ENCODE data around the gene FAM185A. TPM values are rescaled to one million over a fixed set of nuclear protein-coding genes. Genes with fewer than 3 reads are reported as not detected.
A peak's percentile ranks its signal among the peaks of the same experiment; 100 is the strongest.
"Not testable (repeated sequence)": the region's sequence is repeated elsewhere in the genome, so short reads cannot be mapped to it uniquely, and the experiment has no call there.

FAM185A gene
- polyA plus RNA-seq, 1 donor: 6.5 TPM

DNA sequence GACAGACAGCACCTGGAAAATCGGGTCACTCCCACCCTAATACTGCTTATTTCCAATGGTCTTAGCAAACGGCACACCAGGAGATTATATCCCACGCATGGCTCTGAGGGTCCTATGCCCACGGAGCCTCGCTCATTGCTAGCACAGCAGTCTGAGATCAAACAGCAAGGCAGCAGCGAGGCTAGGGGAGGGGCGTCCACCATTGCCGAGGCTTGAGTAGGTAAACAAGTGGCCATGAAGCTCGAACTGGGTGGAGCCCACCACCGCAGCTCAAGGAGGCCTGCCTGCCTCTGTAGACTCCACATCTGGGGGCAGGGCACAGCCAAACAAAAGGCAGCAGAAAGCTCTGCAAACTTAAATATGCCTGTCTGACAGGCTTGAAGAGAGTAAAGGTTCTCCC is 32.1 kb downstream of the FAM185A start:
- DNase-seq: not testable (repeated sequence)

DNA sequence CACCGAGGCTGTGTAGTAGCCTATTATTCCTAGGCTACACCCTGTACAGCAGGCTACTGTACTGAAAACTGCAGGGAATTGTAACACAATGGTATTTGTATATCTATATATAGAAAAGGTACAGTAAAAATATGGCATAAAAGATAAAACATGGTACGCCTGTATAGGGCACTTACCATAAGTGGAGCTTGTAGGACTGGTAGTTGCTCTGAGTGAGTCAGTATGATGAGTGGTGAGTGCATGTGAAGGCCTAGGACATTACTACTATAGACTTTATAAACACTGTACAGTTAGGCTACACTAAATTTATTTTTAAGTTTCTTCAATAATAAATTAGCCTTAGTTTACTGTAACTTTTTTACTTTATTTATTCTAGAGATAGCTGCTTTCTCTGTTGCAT is 40.0 kb downstream of the FAM185A start:
- DNase-seq: not testable (repeated sequence)

DNA sequence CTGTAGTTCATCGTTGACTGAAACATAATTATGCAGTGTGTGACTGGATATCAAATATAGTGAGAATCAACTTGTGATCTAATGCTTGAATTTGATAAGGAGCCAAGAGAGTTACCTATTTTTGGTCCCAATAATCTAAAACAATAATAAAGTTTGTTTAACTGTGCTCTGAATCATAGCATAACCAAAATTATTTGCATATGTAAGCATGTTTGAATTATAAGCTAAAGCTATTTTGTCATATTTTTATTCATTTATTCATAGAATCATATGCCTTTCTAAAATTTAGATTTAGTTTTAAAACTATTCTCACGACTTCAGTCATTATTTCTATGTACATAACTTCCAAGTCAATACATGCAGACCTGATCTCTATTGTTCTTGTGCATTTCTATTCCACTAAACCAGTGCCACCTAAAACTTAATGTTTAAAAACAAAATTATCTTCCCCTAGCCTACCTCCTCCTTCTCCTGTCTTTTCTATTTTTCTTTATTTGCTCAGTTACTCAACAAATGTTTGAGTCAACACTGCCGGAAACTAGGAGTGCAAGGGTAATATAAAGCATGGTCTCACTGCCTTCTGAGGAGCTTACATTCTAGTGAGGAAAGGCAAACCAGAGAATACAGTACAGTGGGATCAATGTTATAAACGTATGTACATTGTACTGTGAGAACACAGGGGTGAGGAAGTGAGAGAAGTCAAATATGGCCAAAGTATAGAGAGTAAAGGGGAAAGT is 41.7 kb downstream of the FAM185A start:
- DNase-seq: not testable (repeated sequence)

DNA sequence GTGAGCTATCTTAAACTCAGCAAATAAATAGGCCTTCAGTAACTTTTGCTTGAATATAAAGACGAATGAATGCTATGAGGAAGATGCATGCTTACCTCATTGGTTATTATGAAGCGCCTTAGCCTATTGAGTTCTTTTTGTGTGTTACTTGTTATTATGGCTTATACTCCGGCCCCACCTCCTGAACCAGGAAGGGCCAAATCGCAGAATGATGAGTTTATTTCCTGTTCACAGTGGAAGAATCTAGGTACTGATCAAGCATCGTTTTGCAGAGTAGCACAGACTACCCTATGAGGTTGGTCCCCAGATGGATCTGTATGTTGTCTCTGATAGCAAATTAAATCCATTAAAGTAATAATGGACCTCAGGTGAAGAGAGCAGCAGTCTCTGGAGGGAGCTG is 42.6 kb downstream of the FAM185A start:
- not testable (repeated sequence) for DNase-seq

DNA sequence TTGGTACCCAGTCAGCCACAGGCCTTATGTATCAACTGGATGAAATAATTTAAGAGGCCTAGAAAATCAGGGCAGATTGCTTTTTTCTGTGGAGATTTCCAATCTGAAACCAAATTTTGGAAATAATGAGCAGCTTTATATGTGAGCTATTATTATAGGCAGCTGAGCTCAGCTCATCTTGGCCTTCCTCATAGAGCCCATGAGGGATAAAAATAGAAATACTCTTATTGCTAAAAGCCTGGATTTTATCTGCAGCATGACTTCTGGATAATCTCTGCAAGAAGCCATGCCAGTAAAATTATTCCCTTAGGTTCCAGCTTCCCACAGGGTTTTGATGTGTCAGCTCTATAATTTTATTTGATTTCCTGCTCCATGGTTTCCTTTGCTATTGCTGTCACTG is 43.0 kb downstream of the FAM185A start:
- not testable (repeated sequence) for DNase-seq

DNA sequence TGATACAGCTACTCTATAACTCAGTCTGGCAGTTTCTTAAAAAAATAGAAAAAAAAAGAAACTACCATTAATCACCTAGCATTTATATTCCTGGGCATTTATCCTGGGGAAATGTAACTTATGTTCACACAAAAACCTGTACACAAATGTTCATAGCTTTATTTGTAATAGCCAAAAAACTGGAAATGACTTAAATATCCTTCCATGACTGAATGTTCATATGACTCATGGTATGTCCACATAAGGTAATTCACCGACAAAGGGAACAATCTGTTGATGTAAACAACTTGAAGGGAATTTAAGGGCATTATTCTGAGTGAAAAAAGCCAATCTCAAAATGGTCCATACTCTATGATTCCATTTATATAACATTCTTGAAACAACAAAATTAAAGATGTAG is 45.8 kb downstream of the FAM185A start:
- DNase-seq: not testable (repeated sequence)

DNA sequence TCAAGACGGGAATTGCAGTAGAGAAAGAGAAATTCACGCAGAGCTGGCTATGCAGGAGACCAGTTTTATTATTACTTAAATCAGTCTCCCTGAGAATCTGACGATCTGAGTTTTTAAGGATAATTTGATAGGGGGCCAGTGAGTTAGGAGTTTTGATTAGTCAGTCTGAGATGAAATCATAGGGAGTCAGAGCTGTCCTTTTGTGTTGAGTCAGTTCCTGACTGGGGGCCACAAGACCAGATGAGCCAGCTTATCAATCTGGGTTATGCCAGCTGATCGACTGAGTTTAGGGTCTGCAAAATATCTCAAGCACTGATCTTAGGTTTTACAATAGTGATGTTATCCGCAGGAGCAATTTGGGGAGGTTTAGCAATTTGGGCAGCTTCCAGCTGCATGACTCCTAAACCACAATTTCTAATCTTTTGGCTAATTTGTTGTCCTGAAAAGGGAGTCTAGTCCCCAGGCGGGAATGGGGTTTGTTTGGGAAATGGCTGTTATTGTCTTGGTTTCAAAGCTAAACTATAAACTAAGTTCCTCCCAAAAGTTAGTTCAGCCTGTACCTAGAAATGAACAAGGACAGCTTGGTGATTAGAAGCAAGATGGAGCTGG is 47.3 kb downstream of the FAM185A start:
- DNase-seq: not testable (repeated sequence)

DNA sequence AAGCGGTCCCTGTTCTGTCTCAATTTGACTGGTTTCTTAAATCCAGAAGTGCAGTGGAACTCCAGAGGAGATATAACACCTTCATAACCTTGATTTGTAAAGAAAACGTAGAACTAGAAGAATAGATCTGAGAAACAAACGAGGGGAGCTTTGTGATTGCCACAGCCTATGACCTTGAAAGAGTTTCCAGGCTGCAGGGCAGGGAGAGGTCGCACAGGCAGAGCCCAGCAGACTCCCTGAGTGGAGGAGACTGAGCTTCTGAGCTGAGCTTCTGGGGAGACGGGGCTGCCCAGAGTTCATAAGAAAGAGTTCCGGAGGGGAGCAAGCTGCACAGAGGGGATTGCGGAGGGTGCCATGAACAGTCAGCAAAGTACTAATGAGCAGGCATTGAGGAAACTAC is 57.8 kb downstream of the FAM185A start:
- no peak for DNase-seq

DNA sequence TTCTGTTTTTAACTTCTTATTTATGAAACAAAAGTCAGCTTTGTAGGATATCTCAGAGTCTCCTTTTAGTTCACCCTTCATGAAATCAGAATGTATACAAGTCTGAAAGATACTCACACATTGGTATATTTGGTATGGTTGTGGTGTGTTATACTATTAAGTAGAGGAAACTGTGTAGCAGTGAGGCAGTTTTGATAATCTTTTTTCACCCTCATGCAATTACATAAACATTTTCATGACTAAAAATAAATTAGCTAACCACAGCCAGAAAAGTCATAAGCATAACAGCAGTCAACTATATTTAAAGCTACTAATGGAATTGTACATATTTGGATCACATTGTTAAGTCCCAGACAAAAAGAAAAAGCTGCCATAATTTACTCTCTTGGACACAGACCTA is 62.1 kb downstream of the FAM185A start:
- no peak for DNase-seq

DNA sequence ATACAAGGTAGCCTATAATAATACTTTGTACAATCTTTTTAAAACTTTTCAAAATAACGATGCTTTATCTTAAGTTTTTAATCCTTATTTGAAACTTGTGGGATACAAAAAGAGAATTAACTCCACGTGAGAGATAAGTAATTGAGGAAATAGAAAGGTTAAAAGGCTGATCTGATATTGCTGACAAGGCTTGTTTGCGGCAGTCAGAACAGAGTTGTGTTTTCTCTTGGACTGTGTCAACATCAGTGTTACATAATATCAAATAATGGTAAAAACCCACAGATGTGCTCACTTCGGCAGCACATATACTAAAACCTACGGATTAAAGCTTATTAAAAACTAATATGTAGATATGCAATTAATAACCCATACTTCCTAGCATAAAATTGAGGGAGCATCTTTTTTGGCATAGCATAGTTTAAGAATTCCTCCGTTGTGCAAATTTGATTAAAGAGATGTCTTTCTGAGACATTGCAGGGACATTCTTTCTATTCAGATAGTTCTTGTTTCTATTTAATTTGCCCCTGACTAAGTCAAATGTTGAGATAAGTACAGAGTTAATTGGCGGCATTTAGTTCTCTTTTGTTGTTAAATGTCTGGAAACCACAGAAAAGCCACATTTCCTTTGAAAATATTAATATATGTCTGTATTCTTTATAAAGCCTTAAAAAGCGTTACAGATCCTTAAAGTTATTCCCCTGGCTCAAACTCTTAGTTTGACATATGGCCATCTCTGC is 63.3 kb downstream of the FAM185A start:
- no peak for DNase-seq

DNA sequence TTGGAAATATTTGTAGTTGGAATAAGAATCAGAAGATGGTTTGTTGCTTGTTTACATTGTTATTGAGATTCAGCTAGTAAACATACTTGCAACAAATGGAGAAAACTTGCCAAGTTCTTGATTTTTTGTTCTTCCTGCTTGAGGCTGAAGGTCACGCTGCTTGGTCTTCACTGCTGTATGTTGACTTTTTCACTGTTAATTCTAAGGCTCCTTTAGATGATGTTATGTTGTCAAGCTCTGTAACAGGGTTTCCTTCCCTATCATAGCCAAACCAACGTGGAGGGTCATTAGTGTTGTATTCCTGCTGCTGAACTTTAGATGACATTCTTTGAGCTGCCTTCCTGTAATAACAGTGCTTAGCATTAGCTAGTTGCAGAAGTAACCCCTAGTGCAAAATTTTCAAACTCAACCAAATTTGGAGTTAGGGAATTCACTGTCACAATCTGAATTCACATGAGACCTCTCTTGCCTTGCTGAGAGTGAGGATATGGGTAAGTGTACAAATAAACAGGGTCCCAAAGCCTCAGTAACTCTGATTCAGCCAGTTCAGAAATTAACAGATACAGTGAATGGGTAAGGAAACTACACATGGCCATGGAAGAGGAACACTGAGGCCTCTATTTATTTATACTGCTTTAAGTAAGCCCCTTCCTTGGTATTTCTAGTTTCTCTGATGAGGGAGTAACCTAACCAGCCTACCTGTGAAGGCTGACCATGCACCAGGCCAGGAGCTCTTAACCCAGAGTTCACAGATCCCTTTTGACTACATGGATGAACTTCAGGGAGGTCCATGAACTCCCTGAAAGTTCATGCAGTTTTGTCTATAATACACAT is 64.6 kb downstream of the FAM185A start:
- DNase-seq: no peak

DNA sequence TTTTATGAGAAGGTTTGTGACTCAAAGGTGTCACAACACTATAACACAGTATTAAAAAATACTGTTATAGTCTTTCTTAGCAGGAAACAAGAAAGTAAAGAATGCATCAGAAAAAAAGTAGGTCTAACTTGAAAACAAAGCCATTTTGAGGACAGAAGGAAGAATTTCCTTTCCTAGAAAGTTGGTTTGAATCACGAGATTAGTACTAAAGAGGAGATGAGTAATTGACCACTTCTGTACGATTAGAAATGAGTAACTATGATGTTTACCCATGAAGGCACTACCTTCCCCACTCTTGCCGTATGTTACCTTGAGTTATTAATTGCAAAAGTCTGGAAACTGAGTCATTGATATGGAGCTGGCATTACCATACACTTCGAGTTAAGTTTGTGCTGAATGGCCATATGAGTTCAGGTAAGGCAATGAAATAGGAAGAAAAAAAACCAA is 65.2 kb downstream of the FAM185A start:
- DNase-seq: no peak

DNA sequence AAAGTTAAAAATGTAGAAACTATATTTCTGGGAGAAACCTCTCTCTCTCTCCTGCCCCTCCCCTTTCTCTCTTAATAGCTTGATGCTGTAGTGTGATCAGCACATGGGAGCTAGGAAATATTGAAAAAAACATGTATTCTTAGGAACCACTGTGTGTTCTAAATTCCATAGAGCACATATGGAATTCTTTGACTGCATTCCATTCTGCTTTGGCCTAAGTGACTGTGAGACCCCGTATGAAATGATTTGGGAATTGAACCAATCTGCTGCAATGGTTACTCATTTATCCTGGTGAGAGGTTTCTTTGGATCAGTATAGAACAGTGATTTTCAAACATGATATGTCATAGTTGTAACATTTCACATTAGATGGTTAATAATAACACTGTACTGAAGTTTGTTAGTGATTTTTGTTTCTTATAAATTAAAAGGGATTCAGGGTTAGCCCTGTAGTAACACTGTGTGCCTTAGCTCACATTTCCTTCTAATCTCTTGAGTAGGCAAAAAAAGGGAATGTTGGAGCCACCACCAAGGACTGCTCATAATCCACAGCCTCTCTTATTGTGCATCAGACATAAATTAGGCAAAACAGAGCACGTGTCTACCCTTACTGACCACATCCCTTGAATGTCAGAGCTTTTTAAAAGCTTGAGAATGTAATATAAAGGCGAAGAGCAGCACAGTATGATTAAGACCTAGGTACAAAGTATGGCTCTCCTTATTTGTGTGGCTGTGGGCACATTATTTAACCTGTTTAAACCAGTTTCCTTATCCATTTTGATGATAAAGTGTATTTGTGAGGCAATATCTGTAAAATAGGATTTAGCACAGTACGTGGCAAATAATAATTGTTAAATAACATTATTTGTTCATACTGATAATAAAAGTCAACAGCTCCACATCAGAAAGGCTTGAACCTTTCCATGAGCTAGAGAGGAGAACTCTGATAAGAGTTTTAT is 69.1 kb downstream of the FAM185A start:
- no peak for DNase-seq

DNA sequence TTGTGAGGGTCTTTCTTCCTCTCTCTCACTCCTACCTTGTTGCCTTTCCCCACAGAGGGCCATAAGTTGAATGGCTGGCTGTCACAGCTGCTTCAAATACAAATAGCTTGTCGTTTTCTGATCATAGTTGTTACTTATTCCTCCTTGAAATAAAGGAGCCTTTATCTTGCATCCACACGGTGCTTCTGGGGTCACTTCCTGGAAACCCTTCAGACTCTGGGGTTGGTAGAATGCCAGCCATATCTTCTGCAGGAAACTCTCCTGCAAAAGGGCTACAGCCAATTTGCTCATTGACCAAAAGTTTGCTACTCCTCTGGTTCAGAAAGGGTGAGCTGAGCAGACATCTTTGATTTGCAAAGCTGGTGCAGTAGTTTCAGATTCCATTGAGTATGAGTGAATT is 70.4 kb downstream of the FAM185A start:
- no peak for DNase-seq

DNA sequence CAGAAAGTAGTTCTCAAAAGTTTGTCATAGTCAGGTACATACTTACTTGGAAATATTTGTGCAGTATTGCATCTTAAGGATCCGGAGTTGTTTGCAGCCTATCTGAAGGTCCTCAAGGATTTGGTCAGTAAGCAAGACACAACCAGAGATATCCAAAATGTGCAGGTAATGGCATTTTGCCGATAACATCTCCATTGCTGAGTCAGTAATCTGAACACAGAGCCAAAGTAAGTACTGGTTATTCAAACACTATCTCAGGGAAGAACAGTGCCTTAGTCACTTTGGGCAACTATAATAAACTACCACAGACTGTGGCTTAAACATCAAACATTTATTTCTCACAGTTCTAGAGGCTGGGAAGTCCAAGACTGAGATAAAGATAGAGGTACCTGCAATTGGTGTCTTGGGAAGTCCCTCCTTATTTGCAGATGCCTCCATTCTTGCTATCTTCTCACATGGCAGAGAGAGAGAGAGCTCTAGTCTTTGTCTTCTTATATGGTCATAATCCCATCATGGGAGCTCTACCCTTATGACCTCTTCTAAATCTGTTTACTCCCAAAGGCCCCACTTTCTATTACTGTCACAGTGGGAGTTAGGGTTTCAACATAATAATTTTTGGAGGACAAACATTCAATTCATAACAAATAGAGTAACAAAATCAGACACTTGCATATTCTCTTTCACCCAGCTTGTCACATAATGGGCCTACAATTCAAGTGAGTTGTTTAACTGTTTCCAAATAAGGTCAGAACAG is 73.4 kb downstream of the FAM185A start:
- no peak for DNase-seq

DNA sequence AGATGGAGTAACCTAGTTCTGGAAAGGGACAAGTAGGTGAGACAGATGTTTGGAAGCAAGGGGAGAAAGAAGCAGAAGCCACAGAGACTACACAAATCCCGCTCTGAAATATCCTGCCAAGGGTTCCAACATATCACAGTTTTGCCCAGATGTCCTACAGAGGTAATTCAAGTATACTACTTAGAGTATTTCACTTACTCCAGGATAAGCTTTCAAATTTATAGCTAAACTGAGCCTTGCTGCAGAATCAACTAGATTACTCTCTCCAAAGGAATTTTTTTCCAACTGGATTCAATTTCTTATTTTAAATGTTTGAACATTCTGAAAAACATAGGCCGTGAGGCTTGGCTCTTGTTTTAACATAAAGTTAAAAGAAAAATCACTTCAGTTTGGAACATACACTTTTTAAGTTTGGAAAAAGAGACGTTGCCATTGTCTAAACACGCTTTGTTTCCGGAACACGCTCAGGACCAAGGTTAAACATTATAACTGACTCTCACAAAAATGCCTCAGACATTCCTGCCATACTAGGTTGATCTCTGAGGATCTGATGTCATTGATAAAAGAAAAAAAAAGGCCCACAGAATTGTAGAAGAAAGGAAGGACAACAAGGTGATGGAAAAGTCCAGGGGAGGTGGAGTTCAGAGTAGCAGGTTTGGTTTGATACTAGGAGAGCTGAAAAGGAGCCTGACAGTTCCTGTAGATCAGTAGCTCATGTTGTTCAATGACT is 74.8 kb downstream of the FAM185A start:
- no peak for DNase-seq

DNA sequence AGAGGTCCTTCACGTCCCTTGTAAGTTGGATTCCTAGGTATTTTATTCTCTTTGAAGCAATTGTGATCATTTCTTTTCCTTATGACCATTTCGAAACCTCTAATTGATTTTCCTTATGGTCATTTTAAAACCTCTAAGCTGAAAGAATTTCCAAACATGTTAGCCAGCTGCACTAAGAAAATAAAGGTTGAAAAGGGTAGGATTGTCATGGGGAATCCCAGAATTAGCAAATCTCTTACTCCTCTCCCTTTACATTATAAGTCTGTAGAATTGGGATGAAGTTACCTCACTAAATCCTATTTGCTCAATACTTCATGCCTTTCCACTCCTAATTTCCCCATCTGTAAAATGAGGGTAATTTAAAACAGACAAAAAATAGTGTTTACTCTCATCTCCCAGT is 79.5 kb downstream of the FAM185A start:
- peak; percentile 41 for DNase-seq

DNA sequence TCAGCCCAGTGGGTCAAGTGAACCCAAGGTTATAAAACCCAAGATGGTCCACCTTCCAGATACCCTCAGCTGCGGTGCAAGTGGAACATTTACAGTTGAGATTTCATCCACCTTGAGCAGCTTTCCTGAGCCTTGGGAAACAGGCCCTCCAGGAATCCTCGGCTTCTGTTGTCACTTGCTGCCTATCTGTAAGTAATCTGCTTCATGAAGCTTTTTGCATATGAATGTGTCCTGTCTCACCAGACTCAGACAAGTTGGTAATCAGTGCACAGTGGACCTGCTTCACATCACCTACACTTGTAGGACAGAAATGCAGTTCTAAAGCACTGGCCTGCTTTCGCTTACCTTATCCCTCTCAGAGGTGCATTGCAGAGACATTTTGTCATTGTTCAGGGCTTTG is 80.3 kb downstream of the FAM185A start:
- no peak for DNase-seq

DNA sequence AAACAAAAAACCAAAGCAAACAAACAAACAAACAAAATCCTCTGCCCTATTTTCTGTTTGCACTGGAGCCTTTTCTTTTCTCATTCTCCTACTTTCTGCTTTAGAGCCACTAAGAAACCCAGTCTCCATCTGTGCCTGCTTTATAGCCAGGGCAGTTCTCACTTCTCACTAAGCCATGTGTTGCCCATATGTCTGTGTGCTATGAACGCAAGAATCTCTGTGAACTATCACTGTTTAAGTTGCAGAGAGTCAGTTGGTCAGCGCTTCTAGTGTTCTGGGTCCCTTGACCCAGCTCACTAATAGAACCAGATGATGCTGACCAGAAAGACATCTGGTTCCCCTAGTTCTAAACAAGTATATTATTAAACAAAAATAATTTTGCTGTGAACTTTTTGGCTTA is 81.4 kb downstream of the FAM185A start:
- no peak for DNase-seq

DNA sequence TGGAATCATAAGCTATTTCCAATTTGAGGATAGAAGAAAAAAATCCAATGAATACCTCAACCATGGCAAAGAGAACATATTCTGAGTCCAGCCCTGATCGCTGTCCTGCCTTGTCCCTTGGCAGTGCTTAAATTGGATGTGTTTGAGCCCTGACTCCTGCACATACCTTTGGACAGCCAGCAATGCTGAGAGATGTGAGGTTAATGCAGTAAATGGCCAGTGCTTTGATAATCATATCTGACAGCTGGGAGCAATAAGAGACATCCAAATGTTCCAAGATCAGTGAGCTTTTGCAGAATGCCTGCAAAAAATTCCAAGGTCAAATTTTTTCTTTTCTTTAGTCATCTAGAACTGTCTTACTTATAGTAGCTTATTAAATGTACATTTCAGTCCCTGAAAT is 83.9 kb downstream of the FAM185A start:
- DNase-seq: no peak

Measured in hindlimb muscle (tissue), 1 donor.